Peyer's patch (tissue), 4 donors: ENCODE results near the gene KCNA2. TPM values are rescaled to one million over a fixed set of nuclear protein-coding genes. Genes with fewer than 3 reads are reported as not detected.
A peak's percentile ranks its signal among the peaks of the same experiment; 100 is the strongest.

Experiments used
- DNase-seq, 3 donors: peaks; one replicate each; pipeline ENCODE4 v3.0.0-alpha.2; 2017 to 2019
- H3K27ac ChIP-seq, 4 donors: fragments of 200-600 bp; sonication (generic); one replicate each; pipeline ENCODE4 v1.5.1; 2016 to 2019
- H3K27me3 ChIP-seq, 2 donors: fragments of 200-600 bp; sonication (generic); one replicate each; pipeline ENCODE4 v1.5.1; 2019
- H3K36me3 ChIP-seq, 3 donors: fragments of 200-600 bp; sonication (generic); one replicate each; pipeline ENCODE4 v1.5.1; 2016 to 2019
- H3K4me1 ChIP-seq, 4 donors: fragments of 200-600 bp; sonication (generic); one replicate each; pipeline ENCODE4 v1.5.1; 2016 to 2019
- H3K4me3 ChIP-seq, 4 donors: fragments of 200-600 bp; sonication (generic); 1 replicate in 3 of 4; 2 replicates in 1 of 4; pipeline ENCODE4 v1.5.1; 2016 to 2019; ENCODE audit warnings: mild to moderate bottlenecking in 1 of 4
- H3K9me3 ChIP-seq, 4 donors: fragments of 200-600 bp; sonication (generic); one replicate each; pipeline ENCODE4 v1.5.1; 2016 to 2019; ENCODE audit warnings: mild to moderate bottlenecking in 1 of 4
- CTCF ChIP-seq, 6 experiments: fragments of 450-650 bp in 4 of 6; fragments of 200-600 bp in 2 of 6; sonication (generic) in 1 of 6; IDR thresholded peaks; one replicate each; pipeline ENCODE4 v1.5.1; 2017 to 2019; ENCODE audit warnings: antibody characterized with exemption in 6 of 6, mild to moderate bottlenecking in 3 of 6, moderate library complexity in 1 of 6
- POLR2A ChIP-seq, 2 donors: fragments of 450-650 bp; IDR thresholded peaks; one replicate each; pipeline ENCODE4 v1.5.1; 2017; ENCODE audit warnings: antibody characterized with exemption in 2 of 2, mild to moderate bottlenecking in 2 of 2, moderate library complexity in 2 of 2
- total RNA-seq, 4 donors: library from RNA; depleted of rRNA; stranded (reverse); fragments of >200 nt; gene quantifications; one replicate each; pipeline ENCODE4 v1.1.0, GENCODE V29; 2016

Gene KCNA2
- total RNA-seq, 4 donors from 2014 or later, result 0.38 to 0.40 TPM; not detected in 2

DNA sequence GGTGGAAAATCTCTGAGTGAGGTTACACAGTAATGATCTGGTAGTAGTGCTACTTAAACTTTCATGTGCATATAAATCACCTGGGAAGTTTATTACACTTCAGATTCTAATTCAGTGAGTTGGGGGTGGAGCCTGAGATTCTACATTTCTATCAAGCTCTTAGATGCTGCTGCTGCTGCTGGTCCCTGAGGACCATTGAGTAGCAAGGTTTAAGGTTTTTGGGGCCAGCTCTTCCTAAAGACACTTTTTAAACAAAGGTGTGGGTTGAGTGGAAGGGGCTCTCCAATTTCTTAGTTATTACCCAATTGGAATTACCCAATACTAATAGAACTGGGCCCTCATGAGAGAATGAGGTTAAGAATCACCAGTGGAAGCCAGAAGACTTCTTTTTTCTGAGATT, 39.1 kb upstream of the KCNA2 start:
- Histone ChIP-seq H3K4me1 (peaks cover 0 to 10% (median 3%) of the 10 kb centered on the region in 4 donors), H3K27ac (no peak overlapping the region), H3K27me3 (no peaks in the 10 kb centered on the region), H3K9me3 (no peaks in the 10 kb centered on the region), H3K4me3 (no peak overlapping the region), H3K36me3 (no peaks in the 10 kb centered on the region)
- TF ChIP-seq POLR2A (IDR thresholded peaks at IDR 0.05), result no peak
- TF ChIP-seq CTCF (IDR thresholded peaks at IDR 0.05), result no peak
- DNase-seq, result no peak

DNA sequence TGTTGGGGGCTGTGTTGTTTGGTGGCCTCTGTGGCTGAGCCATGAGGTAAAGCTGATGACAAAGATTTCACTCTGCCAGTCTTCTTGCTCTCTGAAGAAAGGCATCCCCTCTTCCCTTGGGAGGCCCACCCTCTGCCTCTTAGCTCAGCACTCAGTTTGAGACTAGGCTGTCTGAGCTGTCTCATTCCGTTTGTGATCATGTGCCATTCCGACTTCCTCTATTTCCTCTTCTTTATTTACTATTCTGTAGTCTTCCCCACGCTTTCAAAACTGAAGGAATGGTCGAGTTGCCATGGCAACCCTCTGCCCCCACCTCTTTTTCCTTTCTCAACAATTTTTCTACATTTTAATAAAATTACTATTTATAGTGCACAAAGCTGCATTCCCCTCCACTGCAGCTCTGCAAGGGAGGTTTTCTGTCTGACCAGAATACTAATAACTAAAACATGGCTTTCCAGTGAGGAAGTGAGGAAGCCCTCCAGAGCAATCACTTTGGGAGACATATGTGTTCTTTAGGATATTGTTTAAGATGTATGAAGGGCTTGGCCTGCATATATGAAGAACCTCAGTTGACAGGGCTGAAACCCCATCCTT, 37.8 kb upstream of the KCNA2 start:
- H3K4me1 ChIP-seq, result peaks cover 0 to 10% (median 3%) of the 10 kb centered on the region in 4 donors
- no peak overlapping the region for H3K27ac ChIP-seq
- H3K27me3 ChIP-seq, result no peaks in the 10 kb centered on the region
- no peaks in the 10 kb centered on the region for H3K36me3 ChIP-seq
- H3K9me3 ChIP-seq, result no peaks in the 10 kb centered on the region
- no peak for DNase-seq
- no peak for TF ChIP-seq CTCF (IDR thresholded peaks at IDR 0.05)
- TF ChIP-seq POLR2A (IDR thresholded peaks at IDR 0.05), result no peak
- no peak overlapping the region for H3K4me3 ChIP-seq

GRCh38 chr1:110639724-110640386, 33.7 kb upstream of the KCNA2 start:
- Histone ChIP-seq H3K27ac (no peak overlapping the region), H3K4me1 (peaks cover 0 to 19% (median 6%) of the 10 kb centered on the region in 4 donors)
- TF ChIP-seq CTCF (IDR thresholded peaks at IDR 0.05), result no peak
- TF ChIP-seq POLR2A (IDR thresholded peaks at IDR 0.05), result no peak

DNA sequence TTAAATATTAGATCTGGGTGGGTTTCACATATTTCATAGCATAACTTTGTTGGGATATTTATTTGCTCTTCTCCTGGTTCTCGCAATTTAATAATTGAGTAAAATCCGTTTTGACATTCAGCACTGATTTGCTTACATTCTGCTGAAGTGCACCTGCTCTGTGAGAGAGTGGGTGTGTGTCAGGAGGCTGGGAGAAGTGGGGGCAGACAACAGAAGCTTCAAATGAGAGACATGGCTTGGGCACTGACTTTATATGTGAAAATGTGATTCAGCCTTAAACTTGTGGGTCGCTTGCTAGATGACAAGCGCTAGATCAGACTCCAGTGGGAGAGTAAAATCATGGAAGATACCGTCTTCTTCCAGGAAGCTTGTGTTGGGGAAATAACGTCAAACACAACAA, 32.4 kb upstream of the KCNA2 start:
- Histone ChIP-seq H3K27ac (peak overlapping the region in 1 of 4 donors; percentile 83), H3K4me1 (peaks cover 0 to 29% (median 14%) of the 10 kb centered on the region in 4 donors), H3K9me3 (no peaks in the 10 kb centered on the region), H3K36me3 (no peaks in the 10 kb centered on the region), H3K27me3 (no peaks in the 10 kb centered on the region), H3K4me3 (no peak overlapping the region)
- no peak for DNase-seq
- TF ChIP-seq POLR2A (IDR thresholded peaks at IDR 0.05) (no peak), CTCF (IDR thresholded peaks at IDR 0.05) (no peak)

More at GRCh38 chr1:110639724-110640386, 33.7 kb upstream of the KCNA2 start:
- Histone ChIP-seq H3K9me3 (no peaks in the 10 kb centered on the region), H3K36me3 (no peaks in the 10 kb centered on the region), H3K27me3 (no peaks in the 10 kb centered on the region), H3K4me3 (no peak overlapping the region)
- no peak for DNase-seq

- Histone ChIP-seq H3K27ac (peak overlapping the region in 2 of 4 donors; percentile 25 to 83), H3K9me3 (no peaks in the 10 kb centered on the region), H3K4me1 (peaks cover 0 to 29% (median 14%) of the 10 kb centered on the region in 4 donors), H3K4me3 (no peak overlapping the region), H3K27me3 (no peaks in the 10 kb centered on the region), H3K36me3 (no peaks in the 10 kb centered on the region)
- no peak for DNase-seq
- no peak for TF ChIP-seq CTCF (IDR thresholded peaks at IDR 0.05)
- TF ChIP-seq POLR2A (IDR thresholded peaks at IDR 0.05), result no peak
Observed at GRCh38 chr1:110638058-110638457, 31.9 kb upstream of the KCNA2 start.
